Measurements from ENCODE around the gene C2orf78.
"Not testable (repeated sequence)": the region's sequence is repeated elsewhere in the genome, so short reads cannot be mapped to it uniquely, and the experiment has no call there.

The C2orf78 gene

DNA sequence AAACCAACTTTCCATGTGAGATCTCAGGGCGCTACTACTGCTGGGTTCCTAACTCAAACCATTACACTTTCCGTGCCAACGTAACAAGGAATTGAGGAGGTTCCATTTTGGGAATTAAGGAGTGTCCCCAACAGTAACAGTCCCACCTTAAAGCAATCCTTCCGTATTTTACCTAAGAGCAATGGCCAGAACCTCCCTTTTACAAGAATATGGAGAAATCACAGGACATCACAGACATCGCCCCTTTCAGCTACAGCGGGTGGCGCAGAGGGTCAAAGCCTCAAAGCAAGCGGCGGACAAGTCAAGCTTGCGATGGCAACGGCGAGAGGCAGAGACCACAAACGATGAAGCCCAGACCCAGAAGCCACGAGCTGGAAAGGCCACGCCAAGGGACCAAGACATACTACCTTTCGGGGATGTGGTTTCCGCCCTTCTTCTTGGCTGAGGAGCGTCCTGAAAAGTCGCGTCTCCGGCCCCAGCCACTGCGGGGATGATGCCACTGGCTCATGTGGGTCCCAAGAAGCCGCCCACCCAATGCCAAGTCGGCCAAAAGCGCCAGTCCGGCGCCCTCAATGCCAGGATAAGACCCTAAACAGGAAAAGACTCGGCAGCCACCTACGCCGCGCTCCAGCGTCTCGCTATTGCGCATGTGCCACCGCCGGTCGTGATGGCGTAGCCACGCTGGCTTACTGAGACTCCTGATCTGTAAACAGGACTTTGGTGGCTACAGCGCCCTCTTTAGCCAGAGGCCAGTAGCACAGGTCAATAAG lies 4.3 kb upstream of the C2orf78 start, which contains the start of gene DUSP11:
DUSP11 (minus strand) TSS at position 637 of the 770 bp plus-strand sequence; CDS start at position 508, 129 bp downstream.
- DNase-seq (ENCODE audit: low read depth, low spot score) = peak; percentile 87

- DNase-seq (ENCODE audit: low read depth, low spot score) = no peak
These were observed 3.8 kb upstream of the C2orf78 start for GRCh38 chr2:73780237-73780582.

- DNase-seq (ENCODE audit: low read depth, low spot score) = not testable (repeated sequence)
These were observed 581 bp upstream of the C2orf78 start for GRCh38 chr2:73783402-73783801.

GRCh38 chr2:73811878-73812277 lies 27.9 kb downstream of the C2orf78 start:
- no peak for DNase-seq (ENCODE audit: low read depth, low spot score)

- no peak for DNase-seq (ENCODE audit: low read depth, low spot score)
These were observed 28.7 kb downstream of the C2orf78 start for GRCh38 chr2:73812635-73813034.

DNA sequence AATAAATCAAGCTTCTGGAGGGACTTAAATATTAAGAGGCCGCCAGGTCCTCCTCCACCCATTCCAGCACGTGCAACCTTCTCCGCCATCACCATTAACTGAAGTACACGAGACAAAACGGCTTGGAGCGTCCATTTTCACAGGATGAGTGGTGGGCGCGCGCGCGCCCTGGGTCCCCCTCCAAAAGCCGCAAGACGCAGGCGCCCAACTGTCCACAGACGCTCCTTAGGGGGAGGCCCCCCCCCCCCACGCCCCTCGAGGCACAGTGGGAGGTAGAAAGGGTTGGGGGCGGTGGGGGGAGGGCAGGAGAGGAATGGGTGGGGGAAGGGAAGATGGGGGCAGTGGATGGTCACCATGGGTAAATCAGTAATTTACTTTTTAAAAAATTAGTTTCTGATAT lies 34.3 kb downstream of the C2orf78 start:
- DNase-seq (ENCODE audit: low read depth, low spot score) = no peak

DNA sequence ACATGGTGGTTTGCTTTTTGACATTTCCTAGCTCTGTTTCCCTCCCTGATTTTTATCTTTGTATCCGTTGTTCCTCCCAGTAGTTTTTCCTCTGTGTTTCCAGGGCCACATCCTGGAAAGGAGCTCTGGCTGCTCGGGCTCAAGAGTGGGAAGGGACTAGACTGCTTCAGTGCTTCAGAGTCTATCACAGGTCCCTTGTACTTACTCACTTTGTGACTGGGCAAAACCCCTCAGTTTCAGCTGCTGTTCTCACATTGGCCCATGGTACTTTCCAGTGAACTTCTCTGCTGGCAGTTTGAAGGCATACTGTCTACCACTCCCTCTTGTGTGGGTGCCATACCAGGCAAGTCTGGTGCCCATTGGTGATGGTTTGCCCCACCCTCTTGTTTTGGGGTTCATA lies 37.2 kb downstream of the C2orf78 start:
- DNase-seq (ENCODE audit: low read depth, low spot score) = no peak

- no peak for DNase-seq (ENCODE audit: low read depth, low spot score)
These were observed 37.7 kb downstream of the C2orf78 start for GRCh38 chr2:73821669-73822068.

DNA sequence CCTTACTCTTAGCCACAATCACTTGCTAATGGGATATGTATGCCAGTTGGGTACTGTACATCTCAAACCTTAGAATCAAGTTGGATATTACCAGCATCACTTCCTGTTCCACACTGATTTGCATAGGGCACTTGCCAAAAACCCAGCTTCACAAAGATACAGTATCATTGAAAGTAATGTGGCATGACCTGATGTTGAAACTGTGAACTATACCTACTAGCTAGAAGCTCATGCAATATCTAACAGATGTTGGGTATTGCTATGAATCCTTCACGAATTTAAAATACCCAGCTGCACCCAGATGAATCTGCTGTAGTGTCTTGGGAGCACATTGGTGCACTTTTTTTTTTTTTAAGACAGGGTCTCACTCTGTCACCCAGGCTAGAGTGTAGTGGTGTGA lies 38.3 kb downstream of the C2orf78 start:
- no peak for DNase-seq (ENCODE audit: low read depth, low spot score)

DNA sequence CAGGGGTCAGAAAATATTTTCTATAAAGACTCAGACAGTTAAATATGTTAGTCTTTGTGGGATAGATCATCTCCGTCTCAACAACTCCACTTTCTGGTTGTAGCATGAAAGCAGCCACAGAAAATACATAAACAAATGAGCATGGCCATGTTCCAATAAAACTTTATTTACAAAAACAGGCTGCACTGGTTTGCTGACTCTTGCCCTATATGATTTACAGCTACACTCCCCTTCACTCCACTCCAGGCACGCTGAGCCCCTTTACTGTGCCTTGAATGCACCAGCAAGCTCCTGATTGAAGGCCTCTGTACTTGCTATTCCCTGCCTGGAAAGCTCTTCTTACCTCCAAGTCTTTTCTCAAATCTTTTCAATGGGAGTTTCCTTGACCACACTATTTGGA lies 39.0 kb downstream of the C2orf78 start:
- DNase-seq (ENCODE audit: low read depth, low spot score) = no peak

DNA sequence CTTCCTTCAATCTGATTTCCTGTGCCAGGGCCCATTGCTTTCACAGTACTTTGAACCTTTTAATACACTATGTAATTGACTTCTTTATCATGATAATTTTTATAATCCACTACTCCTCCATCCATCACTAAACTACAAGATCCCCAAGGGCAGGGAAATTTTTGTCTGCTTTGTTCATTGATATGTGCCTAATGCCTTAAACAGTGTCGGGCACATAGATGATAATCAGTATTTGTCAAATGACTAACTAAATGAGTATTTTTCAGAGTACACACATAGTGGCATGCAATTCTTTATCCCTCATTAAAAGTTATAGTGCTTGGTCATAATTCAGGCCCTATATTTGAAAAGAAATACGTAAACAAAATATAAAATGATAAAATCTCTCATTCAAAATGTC lies 39.4 kb downstream of the C2orf78 start:
- DNase-seq (ENCODE audit: low read depth, low spot score) = no peak

DNA sequence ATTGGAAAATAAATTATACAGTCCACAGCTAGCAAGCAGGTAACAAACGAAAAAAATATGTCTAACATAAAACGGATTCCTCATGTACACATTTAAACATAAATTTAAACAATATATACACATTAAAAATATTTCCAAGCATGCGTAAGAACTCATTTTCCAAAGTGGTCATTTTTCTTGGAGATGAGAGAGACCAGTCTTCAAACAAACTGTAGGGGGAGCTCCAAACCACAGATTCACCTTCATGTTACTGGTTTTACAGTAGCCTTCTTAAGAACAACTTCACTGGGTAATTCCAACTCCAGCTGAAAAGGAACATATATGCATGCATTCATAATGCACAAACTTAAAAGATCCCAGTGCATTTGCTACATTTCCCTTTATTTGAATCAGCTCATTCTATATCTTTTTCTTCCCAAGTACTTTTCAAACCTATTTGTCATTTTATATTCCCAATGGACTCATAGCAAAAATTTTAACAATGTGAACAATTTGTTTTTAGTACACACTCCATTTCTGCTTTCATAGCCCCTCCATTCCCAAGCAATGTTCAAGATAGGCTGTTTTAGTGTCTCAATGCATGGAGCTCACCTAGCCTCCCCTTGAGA lies 40.0 kb downstream of the C2orf78 start:
- DNase-seq (ENCODE audit: low read depth, low spot score) = peak; percentile 65

- no peak for DNase-seq (ENCODE audit: low read depth, low spot score)
These were observed 41.4 kb downstream of the C2orf78 start for GRCh38 chr2:73825408-73825807.

DNA sequence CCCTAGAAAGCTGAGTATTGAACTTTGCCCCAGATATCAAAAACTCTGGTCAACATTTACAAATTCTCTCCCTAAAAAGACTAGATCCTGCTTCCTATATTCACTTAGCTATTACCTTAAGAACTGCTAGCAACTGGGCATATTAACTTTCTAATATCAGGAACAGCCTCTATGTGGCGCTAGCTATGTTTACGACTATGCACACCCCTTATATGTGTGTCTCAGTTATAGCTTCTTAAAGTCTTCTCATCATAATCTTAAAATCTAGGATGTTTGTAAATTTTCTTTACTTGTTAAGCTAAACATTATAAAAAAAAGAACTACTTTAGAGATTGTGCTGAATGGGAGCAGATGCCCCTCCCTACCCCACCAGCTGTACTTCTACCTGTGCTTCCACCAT lies 43.0 kb downstream of the C2orf78 start:
- DNase-seq (ENCODE audit: low read depth, low spot score) = no peak

- DNase-seq (ENCODE audit: low read depth, low spot score) = no peak
These were observed 43.8 kb downstream of the C2orf78 start for GRCh38 chr2:73827660-73828388.

DNA sequence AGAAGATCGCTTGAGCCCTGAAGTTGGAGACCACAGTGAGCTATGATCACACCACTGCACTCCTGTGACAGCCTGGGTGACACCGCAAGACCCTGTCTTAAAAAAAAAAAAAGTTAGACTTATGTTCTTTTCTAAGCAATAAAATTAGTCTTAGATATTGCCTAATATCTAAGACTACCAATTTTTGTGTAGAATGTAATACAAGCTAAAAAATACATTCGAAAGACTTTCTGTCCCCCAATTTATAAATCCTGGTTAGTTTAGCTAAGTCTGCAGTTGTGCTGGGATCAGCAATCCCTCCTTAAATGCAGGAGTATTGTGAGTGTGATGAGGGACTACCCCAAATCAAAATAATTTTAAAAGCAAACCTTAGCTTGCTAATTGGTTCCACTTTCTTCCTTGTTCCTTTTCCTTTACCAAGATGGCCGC lies 44.4 kb downstream of the C2orf78 start:
- no peak for DNase-seq (ENCODE audit: low read depth, low spot score)

DNA sequence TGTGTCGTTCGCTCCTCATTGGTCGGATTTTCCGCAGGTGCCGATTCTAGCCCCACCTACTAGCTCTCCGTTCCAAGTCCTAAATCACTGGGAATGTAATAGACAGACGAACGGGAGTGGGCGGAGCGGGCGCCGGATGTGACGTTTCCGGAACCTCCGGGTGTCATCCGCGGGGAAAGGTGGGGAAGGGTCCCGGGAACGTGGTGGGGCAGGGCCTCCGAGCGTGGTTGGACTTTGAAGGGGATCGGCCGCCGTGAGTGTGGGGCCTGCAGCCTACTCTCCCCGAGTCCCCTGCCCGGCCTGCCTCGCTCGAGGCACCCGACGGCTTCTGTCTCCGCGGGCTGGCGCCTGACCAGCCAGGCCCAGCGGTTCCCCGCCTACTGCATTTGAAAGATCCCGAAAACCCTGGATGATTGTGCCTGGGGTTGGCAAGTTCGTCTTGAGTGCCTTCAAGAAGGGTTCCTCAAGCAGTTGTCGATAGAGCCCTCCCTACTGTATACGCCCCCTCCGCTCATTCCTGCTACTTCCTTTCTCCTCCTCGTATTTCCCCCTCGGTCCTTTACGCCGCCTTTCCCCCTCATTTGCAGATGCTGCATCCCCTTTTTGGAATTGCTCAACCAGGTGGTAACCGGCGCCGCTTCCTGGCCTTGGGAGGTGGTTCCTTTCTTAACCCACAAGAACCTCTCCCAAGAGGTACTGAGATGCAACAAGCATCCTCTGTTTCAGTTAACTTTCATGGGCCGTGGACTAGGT lies 45.0 kb downstream of the C2orf78 start, which contains the start of gene STAMBP:
STAMBP (plus strand) TSS at position 144 of the 753 bp plus-strand sequence. CDS start 1,896 bp downstream, outside the sequence.
- DNase-seq (ENCODE audit: low read depth, low spot score) = peak; percentile 91

DNA sequence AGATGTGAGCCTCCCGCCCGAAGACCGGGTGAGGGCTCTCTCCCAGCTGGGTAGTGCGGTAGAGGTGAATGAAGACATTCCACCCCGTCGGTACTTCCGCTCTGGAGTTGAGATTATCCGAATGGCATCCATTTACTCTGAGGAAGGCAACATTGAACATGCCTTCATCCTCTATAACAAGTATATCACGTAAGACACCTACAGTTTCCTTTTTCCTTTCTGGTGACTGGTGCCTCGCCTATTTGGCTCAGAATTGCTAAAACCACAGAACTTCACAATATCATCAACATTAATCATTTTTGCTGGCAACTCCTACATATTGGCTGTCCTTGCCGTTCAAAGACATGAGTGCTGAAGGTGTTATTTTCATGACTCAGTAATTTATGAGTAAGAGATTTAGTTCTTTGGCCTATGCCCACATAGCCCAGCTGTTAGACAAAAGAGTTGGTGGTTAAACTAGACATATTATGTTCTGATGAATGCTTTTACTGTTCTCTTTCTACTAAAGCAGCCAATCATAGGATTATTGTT lies 47.0 kb downstream of the C2orf78 start:
- no peak for DNase-seq (ENCODE audit: low read depth, low spot score)

- no peak for DNase-seq (ENCODE audit: low read depth, low spot score)
These were observed 48.9 kb downstream of the C2orf78 start for GRCh38 chr2:73832930-73833329.

DNA sequence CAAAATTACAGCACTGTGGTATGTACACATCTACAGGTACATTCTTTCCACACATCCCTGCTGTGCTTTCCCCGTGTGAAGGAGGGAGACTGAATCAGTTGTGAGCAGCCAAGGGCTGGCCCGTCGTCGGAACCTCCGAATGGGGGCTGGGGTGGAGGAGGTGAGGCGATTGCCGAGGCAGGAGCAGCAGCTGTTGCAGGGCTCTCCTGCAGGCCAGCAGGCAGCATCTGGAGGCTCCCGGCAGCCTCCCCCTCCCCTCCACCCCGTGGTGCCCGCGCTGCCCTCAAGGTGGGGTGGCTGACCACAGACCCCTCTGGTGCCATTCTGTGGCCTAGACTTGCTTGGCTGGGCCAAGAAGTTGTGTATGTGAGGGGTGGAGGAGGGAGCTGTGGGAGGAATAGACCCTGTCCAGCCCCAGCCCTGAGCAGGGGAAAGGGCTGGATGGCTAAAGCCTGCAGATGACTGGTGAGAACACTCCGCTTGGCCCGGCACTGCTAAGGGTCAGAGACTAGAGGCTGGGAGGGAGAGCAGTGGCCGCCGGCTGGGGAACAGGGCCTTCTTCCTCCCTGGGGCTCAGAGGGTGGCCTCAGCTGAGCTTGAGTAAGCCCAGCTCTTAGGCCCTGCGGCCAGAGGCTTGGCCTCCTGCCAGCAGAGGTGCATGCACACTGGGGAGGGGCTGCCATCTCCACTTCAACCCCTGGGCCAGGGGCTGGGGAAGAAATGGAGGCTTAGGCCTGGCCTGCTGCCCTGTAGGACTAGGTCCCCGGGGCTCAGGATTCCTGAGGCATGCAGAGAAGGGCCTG lies 52.4 kb downstream of the C2orf78 start:
- DNase-seq (ENCODE audit: low read depth, low spot score) = no peak
